ENCODE measurements around the gene POLDIP3. TPM values are rescaled to one million over a fixed set of nuclear protein-coding genes. Genes with fewer than 3 reads are reported as not detected.
A peak's percentile ranks its signal among the peaks of the same experiment; 100 is the strongest.
"Not testable (repeated sequence)": the region's sequence is repeated elsewhere in the genome, so short reads cannot be mapped to it uniquely, and the experiment has no call there.

The POLDIP3 gene
- total RNA-seq, 2 donors from 2014 or later, result 81.9 to 102 TPM

DNA sequence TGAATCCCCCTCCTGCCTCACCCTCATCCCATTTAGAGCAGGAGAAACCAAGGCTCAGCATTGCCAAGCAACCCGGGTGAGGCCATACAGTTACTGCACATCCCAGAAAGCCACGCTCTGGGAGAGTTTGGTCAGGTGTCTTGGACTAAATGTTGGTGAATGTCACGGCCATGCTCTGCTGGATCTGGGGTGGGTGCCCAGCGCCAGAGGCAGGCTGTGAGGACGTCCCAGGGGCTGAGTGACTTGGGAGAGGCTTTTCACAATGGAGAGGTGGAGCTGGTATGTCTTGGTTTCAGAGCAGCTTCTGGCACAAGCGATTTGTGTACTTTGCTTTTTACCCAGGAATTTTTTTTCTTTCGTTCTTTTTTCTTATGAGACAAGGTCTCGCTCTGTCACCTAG lies 54.3 kb downstream of the POLDIP3 start:
- Mint-ChIP-seq H3K27me3 (ENCODE audit: insufficient read depth) (no peaks in the 10 kb centered on the region), H3K4me1 (peaks cover 5% of the 10 kb centered on the region), H3K36me3 (ENCODE audit: low read depth) (peaks cover 15% of the 10 kb centered on the region), H3K27ac (peak overlapping the region; percentile 38), H3K9me3 (no peaks in the 10 kb centered on the region), H3K4me3 (no peak overlapping the region)
- no peak for DNase-seq
- no peaks in the 10 kb centered on the region for H3K27me3 ChIP-seq (ENCODE audit: control insufficient read depth, insufficient read depth, low read length, poor library complexity, severe bottlenecking)
- peaks cover 46% of the 10 kb centered on the region for H3K36me3 ChIP-seq (ENCODE audit: control insufficient read depth, insufficient read depth, low read length)
- no peaks in the 10 kb centered on the region for H3K9me3 ChIP-seq (ENCODE audit: control insufficient read depth, low read length)
- H3K27ac ChIP-seq (ENCODE audit: low read depth, low read length), result no peak overlapping the region
- H3K9ac ChIP-seq (ENCODE audit: extremely low read depth, low read length, poor library complexity, severe bottlenecking), result no peak overlapping the region
- H3K4me3 ChIP-seq (ENCODE audit: low read length), result no peak overlapping the region
- H3K4me1 ChIP-seq (ENCODE audit: control insufficient read depth, insufficient read depth, low read length), result no peaks in the 10 kb centered on the region
- TF ChIP-seq, protein P1, sequence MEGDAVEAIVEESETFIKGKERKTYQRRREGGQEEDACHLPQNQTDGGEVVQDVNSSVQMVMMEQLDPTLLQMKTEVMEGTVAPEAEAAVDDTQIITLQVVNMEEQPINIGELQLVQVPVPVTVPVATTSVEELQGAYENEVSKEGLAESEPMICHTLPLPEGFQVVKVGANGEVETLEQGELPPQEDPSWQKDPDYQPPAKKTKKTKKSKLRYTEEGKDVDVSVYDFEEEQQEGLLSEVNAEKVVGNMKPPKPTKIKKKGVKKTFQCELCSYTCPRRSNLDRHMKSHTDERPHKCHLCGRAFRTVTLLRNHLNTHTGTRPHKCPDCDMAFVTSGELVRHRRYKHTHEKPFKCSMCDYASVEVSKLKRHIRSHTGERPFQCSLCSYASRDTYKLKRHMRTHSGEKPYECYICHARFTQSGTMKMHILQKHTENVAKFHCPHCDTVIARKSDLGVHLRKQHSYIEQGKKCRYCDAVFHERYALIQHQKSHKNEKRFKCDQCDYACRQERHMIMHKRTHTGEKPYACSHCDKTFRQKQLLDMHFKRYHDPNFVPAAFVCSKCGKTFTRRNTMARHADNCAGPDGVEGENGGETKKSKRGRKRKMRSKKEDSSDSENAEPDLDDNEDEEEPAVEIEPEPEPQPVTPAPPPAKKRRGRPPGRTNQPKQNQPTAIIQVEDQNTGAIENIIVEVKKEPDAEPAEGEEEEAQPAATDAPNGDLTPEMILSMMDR (conservative IDR thresholded peaks at IDR 0.05), result no peak
- 94 to 95% methylated on average over 5 to 8 of the region's 8 CpGs for WGBS, 2 experiments (ENCODE audit: insufficient coverage in 1 of 2, insufficient read length in 1 of 2)

DNA sequence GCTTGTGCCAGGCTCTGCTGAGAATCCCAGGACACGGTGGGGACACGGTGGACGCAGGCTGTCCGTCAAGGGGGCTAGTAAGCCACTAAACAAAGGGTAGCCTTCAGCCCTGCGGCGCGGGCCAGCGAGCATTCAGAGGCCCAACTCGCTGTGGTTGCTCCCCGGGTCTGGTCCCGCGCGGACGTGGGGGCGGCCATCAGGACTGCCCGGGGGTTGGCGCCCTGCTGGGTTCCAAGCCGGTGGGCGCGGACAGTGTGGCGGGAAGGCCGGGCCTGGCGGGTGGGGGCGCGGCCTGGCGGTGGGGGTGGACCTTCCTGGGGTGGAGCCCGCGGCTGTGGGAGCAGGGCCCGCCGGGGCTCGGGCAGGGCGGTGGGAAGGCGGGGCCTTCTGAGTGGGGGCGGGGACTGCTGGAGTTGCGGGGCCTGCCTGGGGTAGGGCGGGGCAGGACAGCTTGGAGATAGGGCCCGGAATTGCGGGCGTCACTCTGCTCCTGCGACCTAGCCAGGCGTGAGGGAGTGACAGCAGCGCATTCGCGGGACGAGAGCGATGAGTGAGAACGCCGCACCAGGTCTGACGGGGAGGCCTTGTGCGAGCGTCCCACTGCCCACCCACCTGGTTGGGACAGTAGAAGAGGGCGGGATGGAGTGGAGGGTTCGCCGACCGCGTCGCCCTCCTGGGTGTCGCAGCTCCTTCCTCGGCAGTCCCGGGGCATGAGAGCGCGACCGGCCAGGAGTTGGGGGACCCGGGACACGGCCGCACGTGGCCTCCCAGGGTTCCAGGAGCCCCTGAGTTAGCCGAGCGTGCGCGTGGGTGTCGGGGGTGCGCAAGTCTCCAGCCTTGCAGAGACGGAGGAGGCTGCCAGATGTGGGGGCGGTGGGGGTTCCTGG lies 61.0 kb downstream of the POLDIP3 start, which contains the start of gene SERHL2:
TSS of gene SERHL2 (plus strand) at position 482 of the 887 bp plus-strand sequence. CDS start at position 547, 65 bp downstream.
- peak within 1 kb of the TSS; percentile 75 for H3K4me3 ChIP-seq (ENCODE audit: low read length)
- H3K27ac Mint-ChIP-seq, result peak within 1 kb of the TSS; percentile 90
- H3K4me1 ChIP-seq (ENCODE audit: control insufficient read depth, insufficient read depth, low read length), result peaks cover 6% of the 10 kb centered on the region
- H3K36me3 Mint-ChIP-seq (ENCODE audit: low read depth), result peaks cover 3% of the 10 kb centered on the region
- peak within 1 kb of the TSS; percentile 71 for H3K4me3 Mint-ChIP-seq
- no peaks in the 10 kb centered on the region for H3K36me3 ChIP-seq (ENCODE audit: control insufficient read depth, insufficient read depth, low read length)
- WGBS, 2 experiments (ENCODE audit: insufficient coverage in 1 of 2, insufficient read length in 1 of 2), result 18 to 20% methylated on average over 13 to 75 of the region's 75 CpGs
- H3K27ac ChIP-seq (ENCODE audit: low read depth, low read length), result peak within 1 kb of the TSS; percentile 32
- H3K4me1 Mint-ChIP-seq, result peaks cover 14% of the 10 kb centered on the region
- peak; percentile 99 for DNase-seq
- H3K27me3 Mint-ChIP-seq (ENCODE audit: insufficient read depth), result peaks cover 14% of the 10 kb centered on the region
- TF ChIP-seq, protein P1 (conservative IDR thresholded peaks at IDR 0.05), result peak; percentile 10
- H3K9me3 Mint-ChIP-seq, result peaks cover 22% of the 10 kb centered on the region
- H3K9ac ChIP-seq (ENCODE audit: extremely low read depth, low read length, poor library complexity, severe bottlenecking), result no peak within 1 kb of the TSS
- H3K9me3 ChIP-seq (ENCODE audit: control insufficient read depth, low read length), result peaks cover 9% of the 10 kb centered on the region
- no peaks in the 10 kb centered on the region for H3K27me3 ChIP-seq (ENCODE audit: control insufficient read depth, insufficient read depth, low read length, poor library complexity, severe bottlenecking)

DNA sequence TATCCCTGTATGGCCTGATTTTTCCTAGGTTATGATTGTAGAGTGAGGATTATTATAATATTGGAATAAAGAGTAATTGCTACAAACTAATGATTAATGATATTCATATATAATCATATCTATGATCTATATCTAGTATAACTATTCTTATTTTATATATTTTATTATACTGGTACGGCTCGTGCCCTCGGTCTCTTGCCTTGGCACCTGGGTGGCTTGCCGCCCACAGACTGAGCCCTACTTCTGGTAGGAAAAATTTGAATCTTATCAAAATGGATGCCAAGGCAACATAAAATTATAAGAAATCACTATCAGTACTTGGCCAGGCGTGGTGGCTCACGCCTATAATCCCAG lies 62.4 kb downstream of the POLDIP3 start:
- TF ChIP-seq, protein P1 (conservative IDR thresholded peaks at IDR 0.05), result peak; percentile 21
- WGBS, 2 experiments (ENCODE audit: insufficient coverage in 1 of 2, insufficient read length in 1 of 2), result 92 to 100% methylated on average over 2 to 6 of the region's 6 CpGs
- H3K36me3 ChIP-seq (ENCODE audit: control insufficient read depth, insufficient read depth, low read length); H3K4me1 ChIP-seq (ENCODE audit: control insufficient read depth, insufficient read depth, low read length); H3K9me3 ChIP-seq (ENCODE audit: control insufficient read depth, low read length); H3K27ac ChIP-seq (ENCODE audit: low read depth, low read length); H3K27ac Mint-ChIP-seq; H3K9ac ChIP-seq (ENCODE audit: extremely low read depth, low read length, poor library complexity, severe bottlenecking); DNase-seq; H3K27me3 ChIP-seq (ENCODE audit: control insufficient read depth, insufficient read depth, low read length, poor library complexity, severe bottlenecking); H3K4me3 ChIP-seq (ENCODE audit: low read length); H3K36me3 Mint-ChIP-seq (ENCODE audit: low read depth): not testable (repeated sequence)
- peak overlapping the region; percentile 71 for H3K4me3 Mint-ChIP-seq
- H3K9me3 Mint-ChIP-seq, result peaks cover 22% of the 10 kb centered on the region
- peaks cover 25% of the 10 kb centered on the region for H3K4me1 Mint-ChIP-seq
- H3K27me3 Mint-ChIP-seq (ENCODE audit: insufficient read depth), result peaks cover 14% of the 10 kb centered on the region
